Neuronal stem cell (in vitro differentiated cells): ENCODE data around the gene CDC14A.

Source experiments
- DNase-seq: peaks from one replicate; pipeline ENCODE4 v3.0.0-alpha.2; 2013; ENCODE audit warnings: low spot score
- H2AFZ ChIP-seq: one replicate; pipeline ENCODE4 v1.6.1; 2013; ENCODE audit warnings: mild to moderate bottlenecking, low read length, inconsistent platforms
- H2AK5ac ChIP-seq: 2 replicates; pipeline ENCODE4 v1.6.1; 2013; ENCODE audit warnings: low read depth, mild to moderate bottlenecking, inconsistent platforms, low read length, moderate library complexity, mixed read lengths
- H2BK120ac ChIP-seq: 2 replicates; pipeline ENCODE4 v1.6.1; 2013; ENCODE audit warnings: low read depth, mild to moderate bottlenecking, inconsistent platforms, low read length, moderate library complexity, mixed read lengths
- H2BK12ac ChIP-seq: one replicate; pipeline ENCODE4 v1.6.1; 2013; ENCODE audit warnings: low read length, inconsistent platforms
- H2BK15ac ChIP-seq: 2 replicates; pipeline ENCODE4 v1.6.1; 2013; ENCODE audit warnings: mild to moderate bottlenecking, low read length, inconsistent platforms, mixed read lengths
- H2BK5ac ChIP-seq: one replicate; pipeline ENCODE4 v1.6.1; 2013; ENCODE audit warnings: inconsistent platforms, mild to moderate bottlenecking, low read length, moderate library complexity
- H3K14ac ChIP-seq: one replicate; pipeline ENCODE4 v1.6.1; 2013; ENCODE audit warnings: low read length, inconsistent platforms
- H3K18ac ChIP-seq: 2 replicates; pipeline ENCODE4 v1.6.1; 2013; ENCODE audit warnings: low read length, inconsistent platforms
- H3K23ac ChIP-seq: 2 replicates; pipeline ENCODE4 v1.6.1; 2013; ENCODE audit warnings: low read depth, mild to moderate bottlenecking, mixed read lengths, low read length, inconsistent platforms; ENCODE audit not compliant: poor library complexity
- H3K27ac ChIP-seq: replicated peaks from 3 replicates; pipeline ENCODE4 v1.5.1; 2013; ENCODE audit warnings: low read length, inconsistent platforms
- H3K27me3 ChIP-seq, 3 experiments: 2 replicates each; pipeline ENCODE4 v1.6.1; 2013; ENCODE audit warnings: low read length in 3 of 3, mild to moderate bottlenecking in 2 of 3, inconsistent platforms in 1 of 3, low read depth in 1 of 3, mixed read lengths in 1 of 3, moderate library complexity in 1 of 3; ENCODE audit not compliant: control insufficient read depth in 3 of 3, insufficient read depth in 3 of 3
- H3K36me3 ChIP-seq, 2 donors: replicated peaks in 1 of 2; 2 replicates each; pipeline ENCODE4 v1.6.1; 2013; ENCODE audit warnings: low read length in 2 of 2; ENCODE audit not compliant: control insufficient read depth in 2 of 2, insufficient read depth in 2 of 2
- H3K4ac ChIP-seq: 2 replicates; pipeline ENCODE4 v1.6.1; 2013; ENCODE audit warnings: inconsistent platforms, mild to moderate bottlenecking, low read length, moderate library complexity
- H3K4me1 ChIP-seq, 2 donors: 1 replicate in 1 of 2; 2 replicates in 1 of 2; pipeline ENCODE4 v1.6.1; 2013; ENCODE audit warnings: low read length in 2 of 2, low read depth in 1 of 2; ENCODE audit not compliant: control insufficient read depth in 2 of 2, insufficient read depth in 1 of 2
- H3K4me2 ChIP-seq: one replicate; pipeline ENCODE4 v1.6.1; 2013; ENCODE audit warnings: mild to moderate bottlenecking, low read length, inconsistent platforms; ENCODE audit not compliant: insufficient read depth, poor library complexity, severe bottlenecking
- H3K4me3 ChIP-seq, 2 donors: 2 replicates each; pipeline ENCODE4 v1.5.1; 2013; ENCODE audit warnings: low read length in 2 of 2, mild to moderate bottlenecking in 2 of 2, inconsistent platforms in 1 of 2, moderate library complexity in 1 of 2
- H3K79me1 ChIP-seq: one replicate; pipeline ENCODE4 v1.6.1; 2013; ENCODE audit warnings: low read depth, mild to moderate bottlenecking, inconsistent platforms, low read length, moderate library complexity
- H3K9ac ChIP-seq: one replicate; pipeline ENCODE4 v1.6.1; 2013; ENCODE audit warnings: mild to moderate bottlenecking, low read depth, low read length, inconsistent platforms; ENCODE audit not compliant: poor library complexity
- H3K9me3 ChIP-seq, 2 donors: replicated peaks in 1 of 2; 2 replicates each; pipeline versions ENCODE3 to v1.6.1; 2013; ENCODE audit warnings: low read length in 2 of 2, mild to moderate bottlenecking in 2 of 2, inconsistent platforms in 1 of 2, low read depth in 1 of 2, mixed read lengths in 1 of 2, moderate library complexity in 1 of 2; ENCODE audit not compliant: control insufficient read depth in 2 of 2, insufficient read depth in 1 of 2
- H4K8ac ChIP-seq: one replicate; pipeline ENCODE4 v1.6.1; 2013; ENCODE audit warnings: low read depth, mild to moderate bottlenecking, inconsistent platforms, low read length, moderate library complexity
- H4K91ac ChIP-seq: one replicate; pipeline ENCODE4 v1.6.1; 2013; ENCODE audit warnings: low read length, low read depth, mild to moderate bottlenecking, inconsistent platforms; ENCODE audit not compliant: poor library complexity
- WGBS, 2 donors: extraction: QIAGEN DNeasy Blood & Tissue Kit; methylation state at CpG; one replicate each; pipeline ENCODE4 v1.1.7; 2013; ENCODE audit warnings: missing lambda C conversion rate in 2 of 2, mixed read lengths in 1 of 2; ENCODE audit not compliant: insufficient read length in 2 of 2, insufficient replicate concordance in 1 of 2; ENCODE audit errors: extremely low coverage in 2 of 2; 5-methylcytosine and 5-hydroxymethylcytosine counted together

The CDC14A gene

GRCh38 chr1:100438375-100438774 lies 86.1 kb downstream of the CDC14A start:
- no peak overlapping the region for H4K8ac ChIP-seq
- H3K14ac ChIP-seq = no peak overlapping the region
- no peak overlapping the region for H2AFZ ChIP-seq
- WGBS, 2 donors = no CpG with 5 or more reads among the region's 1 CpG
- H3K23ac ChIP-seq = no peak overlapping the region
- no peak overlapping the region for H3K4ac ChIP-seq
- H2BK5ac ChIP-seq = no peak overlapping the region
- no peak overlapping the region for H3K4me2 ChIP-seq
- no peaks in the 10 kb centered on the region for H3K9me3 ChIP-seq
- no peak overlapping the region for H2AK5ac ChIP-seq
- no peak overlapping the region for H4K91ac ChIP-seq
- no peak overlapping the region for H3K27ac ChIP-seq
- H3K36me3 ChIP-seq = peaks cover 2 to 6% of the 10 kb centered on the region in 2 donors
- no peaks in the 10 kb centered on the region for H3K27me3 ChIP-seq
- no peak overlapping the region for H2BK12ac ChIP-seq
- DNase-seq = no peak
- H3K79me1 ChIP-seq = no peaks in the 10 kb centered on the region
- peaks cover 1 to 6% of the 10 kb centered on the region in 2 donors for H3K4me1 ChIP-seq
- no peak overlapping the region for H2BK15ac ChIP-seq
- H2BK120ac ChIP-seq = no peak overlapping the region
- no peak overlapping the region for H3K18ac ChIP-seq
- no peak overlapping the region for H3K9ac ChIP-seq
- H3K4me3 ChIP-seq = no peak overlapping the region

GRCh38 chr1:100438789-100439188 lies 86.5 kb downstream of the CDC14A start:
- Histone ChIP-seq H4K91ac (no peak overlapping the region), H3K36me3 (peaks cover 2 to 10% of the 10 kb centered on the region in 2 donors), H3K27me3 (no peaks in the 10 kb centered on the region), H3K9me3 (no peaks in the 10 kb centered on the region), H3K23ac (no peak overlapping the region), H4K8ac (no peak overlapping the region), H3K4ac (no peak overlapping the region), H2BK120ac (no peak overlapping the region), H3K14ac (no peak overlapping the region), H3K4me1 (peaks cover 1 to 5% of the 10 kb centered on the region in 2 donors), H3K9ac (no peak overlapping the region), H2AK5ac (no peak overlapping the region), H3K18ac (no peak overlapping the region), H2BK15ac (no peak overlapping the region), H2AFZ (no peak overlapping the region), H2BK12ac (no peak overlapping the region), H2BK5ac (no peak overlapping the region), H3K4me3 (no peak overlapping the region), H3K4me2 (no peak overlapping the region), H3K27ac (no peak overlapping the region), H3K79me1 (no peaks in the 10 kb centered on the region)
- no peak for DNase-seq
- WGBS, 2 donors = no CpG with 5 or more reads among the region's 3 CpGs

DNA sequence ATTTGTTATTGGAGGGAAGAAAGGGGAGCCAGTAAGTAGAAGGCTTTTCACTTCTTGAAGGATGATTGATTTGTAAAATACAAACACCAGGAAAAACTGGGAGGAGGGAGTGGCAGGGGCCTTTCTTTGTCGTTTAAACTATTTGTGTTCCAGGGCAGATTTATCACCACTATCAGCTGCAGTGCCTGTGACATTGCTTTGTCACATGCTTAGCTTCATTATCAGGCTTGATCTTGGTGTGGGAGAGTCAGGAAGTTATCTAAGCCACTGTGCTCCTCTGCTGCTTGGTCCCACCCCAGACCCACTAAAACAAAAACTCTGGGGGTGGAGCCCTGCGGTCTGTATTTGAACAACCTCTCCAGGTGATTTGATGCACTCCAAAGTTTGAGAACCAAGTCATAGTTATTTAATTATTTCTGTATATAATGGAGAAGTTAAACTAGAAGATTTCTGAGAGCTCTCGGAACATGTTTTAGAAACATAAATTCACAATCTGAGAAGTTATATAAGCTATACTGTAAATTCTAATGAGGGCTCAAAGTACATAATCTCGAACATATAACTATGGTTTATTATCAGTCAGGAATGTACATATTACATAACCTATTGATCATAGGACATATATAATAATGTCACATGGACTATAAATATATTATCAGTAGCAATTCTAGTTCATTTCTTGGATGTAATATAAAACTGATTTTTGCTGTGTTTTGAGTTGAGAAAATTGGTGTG lies 87.9 kb downstream of the CDC14A start:
- WGBS, 2 donors = no CpG with 5 or more reads among the region's 4 CpGs
- Histone ChIP-seq H2BK120ac (no peak overlapping the region), H3K79me1 (no peaks in the 10 kb centered on the region), H3K4me3 (no peak overlapping the region), H2BK5ac (no peak overlapping the region), H3K27me3 (no peaks in the 10 kb centered on the region), H2AK5ac (no peak overlapping the region), H3K4ac (no peak overlapping the region), H3K14ac (no peak overlapping the region), H4K91ac (no peak overlapping the region), H3K4me2 (no peak overlapping the region), H3K18ac (no peak overlapping the region), H3K36me3 (peaks cover 2 to 18% of the 10 kb centered on the region in 2 donors), H2BK15ac (no peak overlapping the region), H4K8ac (no peak overlapping the region), H3K4me1 (peaks cover 1 to 5% of the 10 kb centered on the region in 2 donors), H2AFZ (no peak overlapping the region), H3K23ac (no peak overlapping the region), H3K27ac (no peak overlapping the region), H2BK12ac (no peak overlapping the region), H3K9ac (no peak overlapping the region), H3K9me3 (no peaks in the 10 kb centered on the region)
- DNase-seq = no peak

GRCh38 chr1:100441146-100441545 lies 88.8 kb downstream of the CDC14A start:
- no peaks in the 10 kb centered on the region for H3K79me1 ChIP-seq
- H3K4me3 ChIP-seq = no peak overlapping the region
- H4K91ac ChIP-seq = no peak overlapping the region
- no peak overlapping the region for H2AK5ac ChIP-seq
- no peak overlapping the region for H2BK15ac ChIP-seq
- H3K27ac ChIP-seq = no peak overlapping the region
- no peak overlapping the region for H2BK5ac ChIP-seq
- DNase-seq = no peak
- H3K4me1 ChIP-seq = peaks cover 1 to 5% of the 10 kb centered on the region in 2 donors
- H2BK12ac ChIP-seq = no peak overlapping the region
- H3K14ac ChIP-seq = no peak overlapping the region
- H3K9ac ChIP-seq = no peak overlapping the region
- no peak overlapping the region for H4K8ac ChIP-seq
- H3K27me3 ChIP-seq = no peaks in the 10 kb centered on the region
- no peak overlapping the region for H3K4ac ChIP-seq
- H3K4me2 ChIP-seq = no peak overlapping the region
- H2AFZ ChIP-seq = no peak overlapping the region
- no peak overlapping the region for H2BK120ac ChIP-seq
- no peak overlapping the region for H3K18ac ChIP-seq
- H3K9me3 ChIP-seq = no peaks in the 10 kb centered on the region
- peaks cover 2 to 23% of the 10 kb centered on the region in 2 donors for H3K36me3 ChIP-seq
- no peak overlapping the region for H3K23ac ChIP-seq
- WGBS, 2 donors = no CpG with 5 or more reads among the region's 2 CpGs
